NCI-H748 treated with DMSO at 0.1 percent for 48 hours (cell line): Measurements from ENCODE around the gene PLCB2.
A peak's percentile ranks its signal among the peaks of the same experiment; 100 is the strongest.

Experiments used
- DNase-seq: peaks from one replicate; lab custom pipeline; 2025; lab: John Stamatoyannopoulos, UW

Gene PLCB2

DNA sequence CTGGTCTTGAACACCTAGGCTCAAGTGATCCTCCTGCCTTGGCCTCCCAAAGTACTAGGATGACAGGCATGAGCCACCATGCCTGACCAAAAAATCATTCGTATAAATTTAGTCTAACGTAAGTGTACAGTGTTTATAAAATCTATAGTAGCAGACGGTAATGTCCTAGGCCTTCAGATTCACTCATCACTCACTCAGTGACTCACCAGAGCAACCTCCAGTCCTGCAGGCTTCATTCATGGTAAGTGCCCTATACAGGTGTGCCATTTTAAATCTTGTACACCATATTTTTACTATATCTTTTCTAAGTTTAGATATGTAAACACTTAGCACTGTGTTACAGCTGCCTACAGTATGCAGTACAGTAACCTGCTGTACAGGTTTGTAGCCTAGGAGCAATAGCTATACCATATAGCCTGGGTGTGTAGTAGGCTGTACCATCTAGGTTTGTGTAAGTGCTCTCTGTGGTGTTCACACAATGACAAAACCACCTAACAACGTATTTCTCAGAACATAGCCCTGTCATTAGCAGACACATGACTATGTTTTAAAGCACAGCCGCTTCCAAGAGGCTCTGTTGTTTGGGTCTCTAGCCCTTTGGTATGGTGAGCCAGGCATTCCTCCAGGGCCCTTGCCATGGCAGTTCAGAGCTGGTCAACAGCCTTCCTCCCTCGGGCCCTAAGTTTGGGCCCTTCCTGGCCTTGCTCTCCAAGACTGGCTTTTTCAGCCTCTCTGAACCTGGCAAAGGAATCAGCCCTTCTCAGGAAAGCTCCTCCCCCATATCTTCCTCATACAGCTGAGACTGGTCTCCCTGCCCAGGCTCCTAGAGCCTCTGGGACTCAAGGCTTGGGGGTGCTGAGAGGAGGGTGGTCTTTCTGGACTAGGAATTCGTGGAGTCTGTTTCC, 34.9 kb upstream of the PLCB2 start:
- no peak for DNase-seq

DNA sequence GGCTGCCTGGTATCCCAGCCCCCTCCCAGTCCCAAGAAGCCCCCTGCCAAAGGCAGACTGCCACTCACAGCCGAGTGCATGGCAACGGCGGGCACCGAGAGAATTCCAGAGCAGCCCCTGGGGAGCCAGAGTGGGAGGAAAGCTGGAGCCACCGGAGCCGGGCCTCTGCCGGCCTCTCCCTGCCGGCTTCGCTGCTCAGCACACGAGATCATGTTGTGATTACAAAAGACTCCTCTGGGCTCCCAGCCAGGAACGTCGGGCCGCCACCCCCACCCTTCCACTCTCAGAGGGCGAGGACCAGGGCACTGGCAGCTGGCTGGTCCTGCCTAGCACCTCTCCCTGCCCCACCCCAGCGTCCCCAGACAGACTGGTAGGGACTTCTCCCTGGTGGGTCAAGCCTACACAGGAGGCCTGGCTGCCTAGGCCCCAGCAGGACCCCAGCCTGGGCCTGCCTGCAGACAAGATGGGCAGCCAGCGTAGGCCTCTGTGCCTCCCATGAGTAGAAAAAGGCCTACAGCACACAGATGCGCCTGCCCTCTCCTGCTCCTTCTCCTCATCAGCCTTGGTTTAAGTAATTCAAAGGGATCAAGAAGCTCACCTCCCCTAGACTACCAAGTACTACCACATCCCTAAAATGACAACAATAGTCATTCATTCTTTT, 33.1 kb upstream of the PLCB2 start, which contains the start of gene CCDC9B:
Gene CCDC9B (minus strand): TSS at position 200 of the 661 bp plus-strand sequence. CDS start 120 bp downstream, at position 80.
- DNase-seq: peak; percentile 10

DNA sequence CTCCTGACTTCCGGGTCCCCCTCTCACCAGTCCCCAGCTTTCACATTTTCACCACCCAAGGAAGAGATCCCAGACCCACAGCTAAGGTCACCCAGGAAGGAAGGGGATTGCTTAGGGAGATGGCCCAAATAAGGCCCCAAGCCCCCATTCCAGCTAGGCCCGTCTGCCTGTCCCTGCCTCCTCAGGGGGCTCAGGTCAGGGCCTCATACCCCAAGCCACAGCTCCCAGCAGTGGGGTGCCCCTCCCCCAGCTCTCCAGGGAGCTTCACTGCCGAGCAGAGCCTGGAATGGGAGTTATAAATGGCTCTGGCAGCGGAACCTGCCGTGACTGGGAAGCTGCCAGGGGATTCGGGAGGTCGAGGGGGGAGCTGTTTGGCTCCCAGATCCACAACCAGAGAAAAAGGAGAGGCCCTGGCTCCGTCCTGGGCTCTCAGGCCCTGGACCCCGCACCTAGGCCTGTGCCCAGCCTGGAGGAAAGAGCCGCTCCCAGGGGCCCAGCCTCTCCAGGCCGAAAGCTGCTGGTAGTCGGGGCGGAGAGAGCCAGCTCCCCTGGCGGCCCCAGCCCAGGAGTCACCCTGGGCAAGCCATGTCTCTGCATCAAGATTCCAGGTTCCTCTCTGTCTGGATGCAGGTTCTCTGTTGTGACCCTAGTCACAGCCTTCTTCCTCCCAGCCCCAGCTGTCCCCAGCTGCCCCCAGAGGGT, 32.5 kb upstream of the PLCB2 start:
- no peak for DNase-seq

DNA sequence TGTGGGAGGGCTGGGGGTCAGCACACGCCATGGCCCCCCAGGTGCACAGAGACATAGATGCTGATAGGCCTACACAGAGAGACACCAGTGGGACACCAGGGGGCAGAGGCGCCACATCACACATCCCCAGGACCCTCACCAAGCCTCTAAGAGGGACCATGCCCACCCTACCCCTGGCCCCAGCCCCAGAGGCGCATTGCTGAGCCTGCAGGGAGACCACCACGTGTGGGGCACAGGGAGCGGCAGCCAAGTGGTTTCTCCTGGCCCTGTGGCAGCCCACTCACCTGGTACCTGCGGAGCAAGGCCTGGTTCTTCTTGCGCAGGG, 31.8 kb upstream of the PLCB2 start:
- no peak for DNase-seq

- no peak for DNase-seq
Observed at GRCh38 chr15:40338921-40339620, 31.3 kb upstream of the PLCB2 start.

- DNase-seq: peak; percentile 6
Observed at GRCh38 chr15:40338041-40338657, 30.4 kb upstream of the PLCB2 start.

DNA sequence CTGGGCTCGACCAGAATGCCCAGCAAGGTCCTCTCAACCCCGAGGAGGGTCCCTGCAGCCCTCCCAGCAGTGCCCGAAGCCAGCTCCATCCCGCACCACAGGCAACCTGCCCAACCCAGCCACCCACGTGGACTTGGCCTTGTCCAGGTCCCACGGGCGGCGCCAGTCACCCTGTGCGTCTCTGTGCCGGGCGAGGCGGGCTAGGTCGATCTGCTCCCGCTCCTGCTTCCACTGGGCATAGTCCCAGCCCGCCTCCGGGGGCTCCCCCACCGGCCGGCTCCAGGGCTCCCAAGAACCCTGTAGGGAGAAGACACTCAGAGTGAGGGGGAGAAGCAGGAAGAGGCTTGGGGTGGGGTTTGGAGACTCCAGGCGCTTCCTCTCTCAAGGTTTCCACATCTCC, 29.9 kb upstream of the PLCB2 start:
- no peak for DNase-seq

DNA sequence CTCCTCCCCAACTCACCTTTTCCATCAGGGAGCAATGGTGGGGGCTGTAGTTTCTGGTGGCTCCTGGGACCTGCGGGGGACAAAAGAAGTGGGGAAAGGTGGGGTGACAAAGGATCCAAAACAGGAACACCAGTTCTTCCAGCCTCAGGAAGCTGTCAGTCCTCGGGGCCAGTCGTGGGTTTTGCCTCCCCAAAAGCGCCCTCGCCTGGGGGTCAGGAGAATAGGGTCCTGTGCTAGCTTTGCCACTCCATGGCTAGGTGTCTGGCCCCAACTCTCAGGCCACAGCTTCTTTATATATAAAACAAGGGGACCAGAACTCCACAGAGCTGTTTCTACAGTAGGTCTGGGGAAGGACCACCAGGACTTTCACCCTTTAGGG, 29.0 kb upstream of the PLCB2 start:
- no peak for DNase-seq

DNA sequence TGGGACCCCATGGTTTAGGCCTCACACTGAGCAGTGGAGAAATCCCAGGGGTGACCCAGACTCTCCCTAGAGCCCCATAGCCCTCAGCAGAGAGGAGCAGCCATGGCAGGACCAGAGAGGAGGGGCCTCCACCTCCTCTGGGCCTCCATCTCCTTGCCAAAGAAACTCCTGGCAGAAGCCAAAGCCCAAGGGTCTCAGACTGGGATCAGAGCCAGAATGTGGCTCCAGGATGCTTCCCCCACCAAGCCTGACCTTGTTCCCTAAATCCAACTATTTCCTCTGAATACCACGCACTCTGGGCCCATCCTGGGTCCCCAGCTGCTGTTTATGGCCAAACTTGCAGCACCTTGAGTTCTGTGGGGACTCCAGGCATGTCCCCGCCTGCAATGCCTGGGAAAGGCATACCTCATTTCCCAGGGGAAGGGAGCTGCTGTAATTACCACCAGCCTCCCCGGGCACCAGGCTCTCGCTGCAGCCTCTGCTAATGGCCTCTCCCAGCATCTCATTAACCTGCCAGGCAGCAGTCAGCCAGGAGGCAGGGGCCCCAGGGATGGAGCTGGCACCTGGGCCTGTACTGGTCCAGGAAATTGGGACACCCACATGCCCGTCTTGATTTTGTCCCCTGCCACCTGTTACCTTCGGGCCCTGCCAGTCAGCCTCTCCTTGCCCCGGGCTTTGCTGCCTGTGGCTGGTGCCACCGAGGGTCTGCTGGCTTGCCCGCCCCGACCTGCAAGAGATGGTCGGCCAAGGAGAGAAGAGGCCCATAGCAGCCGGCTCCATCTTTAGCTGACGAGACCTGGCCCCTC, 28.4 kb upstream of the PLCB2 start:
- DNase-seq: no peak

GRCh38 chr15:40334941-40335795, 27.4 kb upstream of the PLCB2 start:
- DNase-seq: no peak

DNA sequence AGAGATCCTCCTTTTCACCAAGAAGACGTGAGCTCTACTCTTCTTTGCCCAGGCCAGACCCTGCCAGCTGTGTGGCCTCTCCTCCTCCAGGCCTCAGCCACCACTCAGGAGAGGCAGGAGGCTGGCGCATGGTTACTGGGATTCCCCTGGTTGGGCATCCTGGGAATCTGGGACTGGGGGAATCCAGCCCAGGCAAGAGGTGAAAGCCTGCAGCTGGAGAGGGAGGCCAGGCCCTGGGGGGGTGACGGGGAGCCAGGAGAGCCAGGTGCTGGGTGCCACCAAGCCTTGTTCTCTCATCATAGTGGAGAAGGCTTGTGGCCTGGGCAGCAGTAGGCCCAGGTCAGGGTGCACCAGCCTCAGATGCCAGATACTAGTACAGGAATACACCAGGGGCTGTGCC, 26.8 kb upstream of the PLCB2 start:
- DNase-seq: no peak

GRCh38 chr15:40333922-40334492, 26.3 kb upstream of the PLCB2 start:
- DNase-seq: no peak

GRCh38 chr15:40332113-40332781, 24.5 kb upstream of the PLCB2 start:
- no peak for DNase-seq

GRCh38 chr15:40331637-40332036, 23.9 kb upstream of the PLCB2 start:
- no peak for DNase-seq

DNA sequence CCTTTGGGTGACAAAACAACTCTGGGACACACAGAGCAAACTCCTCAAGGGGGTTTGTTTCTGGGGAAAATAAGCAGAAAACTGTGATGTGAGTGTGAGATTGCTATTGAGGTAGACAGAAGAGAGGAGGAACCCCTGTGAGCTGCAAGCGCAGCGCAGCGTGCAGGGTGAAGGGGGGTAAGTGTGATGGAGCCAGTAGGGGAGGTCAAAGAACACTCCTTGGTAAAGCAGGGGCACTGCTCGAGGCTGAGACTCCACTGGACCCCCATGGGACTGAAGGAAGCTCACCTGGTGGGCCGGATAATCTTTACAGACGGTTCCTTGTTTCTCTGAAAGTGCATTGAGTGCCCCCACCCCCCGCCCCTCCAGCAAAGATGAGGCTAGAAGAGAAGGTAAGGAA, 23.3 kb upstream of the PLCB2 start:
- DNase-seq: no peak

GRCh38 chr15:40330368-40330836, 22.7 kb upstream of the PLCB2 start:
- DNase-seq: no peak

GRCh38 chr15:40329804-40330203, 22.1 kb upstream of the PLCB2 start:
- DNase-seq: no peak

GRCh38 chr15:40328751-40329150, 21.0 kb upstream of the PLCB2 start:
- DNase-seq: no peak

- DNase-seq: no peak
Observed at GRCh38 chr15:40328176-40328575, 20.4 kb upstream of the PLCB2 start.
